ENCODE data around the gene CDC42. TPM values are rescaled to one million over a fixed set of nuclear protein-coding genes. Genes with fewer than 3 reads are reported as not detected.
A peak's percentile ranks its signal among the peaks of the same experiment; 100 is the strongest.

CDC42 gene
- total and polyA plus RNA-seq, 2 of the 4 experiments (the other 2 are of a cell fraction) = 162 to 609 TPM

DNA sequence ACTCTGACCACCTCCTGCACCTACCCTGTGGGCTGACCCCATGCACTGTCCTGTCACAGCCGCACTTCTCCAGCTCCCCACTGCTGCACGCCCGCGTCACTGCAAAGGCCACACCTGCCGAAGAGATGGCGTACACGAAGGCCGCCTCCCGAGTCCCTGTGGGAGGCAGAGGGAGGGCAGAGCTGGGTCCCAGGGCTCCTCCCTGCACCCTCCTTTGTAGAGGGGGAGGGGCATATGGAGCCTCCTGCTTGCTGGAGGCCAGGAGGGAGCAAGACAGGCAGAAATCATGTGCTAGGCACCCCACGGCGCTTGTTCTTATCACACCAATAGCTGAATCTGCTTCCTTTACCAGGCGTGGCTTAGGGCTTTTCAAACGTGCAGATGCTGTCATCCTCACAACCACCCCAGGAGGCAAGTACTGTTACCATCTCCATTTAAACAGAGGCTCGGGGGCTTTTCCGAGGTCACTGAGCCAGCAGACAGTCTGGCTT lies 69.0 kb downstream of the CDC42 start:
- Histone ChIP-seq H3K9ac (ENCODE audit: low read depth, low read length) (no peak overlapping the region), H2AK5ac (ENCODE audit: low read depth, low read length) (no peak overlapping the region), H3K4me1 (ENCODE audit: control insufficient read depth, insufficient read depth, low read length) (peaks cover 4% of the 10 kb centered on the region; the same call in 1 of the 2 replicates), H3K79me1 (ENCODE audit: low read depth in 1 of 2, low read length in 2 of 2) (peaks cover 11 to 66% of the 10 kb centered on the region in 2 experiments), H3K23ac (ENCODE audit: low read depth, low read length) (no peak overlapping the region), H2BK15ac (ENCODE audit: low read depth, low read length) (no peak overlapping the region), H3K56ac (ENCODE audit: extremely low read depth, insufficient read depth, low read length) (no peak overlapping the region), H3K4me2 (ENCODE audit: low read depth, low read length) (no peak overlapping the region), H2AK9ac (replicated peaks; ENCODE audit: low read depth, low read length, poor library complexity) (peak overlapping the region; percentile 34), H4K8ac (ENCODE audit: low read depth in 2 of 2, low read length in 2 of 2) (no peak overlapping the region), H3K9me1 (ENCODE audit: insufficient read depth, low read length) (peaks cover 25% of the 10 kb centered on the region; the same call in 1 of the 2 replicates), H3K27ac (ENCODE audit: insufficient read depth, low read length) (no peak overlapping the region), H3K4me3 (ENCODE audit: insufficient read depth, low read depth, low read length) (no peak overlapping the region), H3K4ac (ENCODE audit: low read depth, low read length) (no peak overlapping the region), H3K36me3 (ENCODE audit: control insufficient read depth, insufficient read depth, low read length) (peaks cover 23% of the 10 kb centered on the region), H4K5ac (ENCODE audit: low read depth, low read length) (no peak overlapping the region), H4K20me1 (ENCODE audit: insufficient read depth, low read length) (peaks cover 59% of the 10 kb centered on the region), H2AFZ (replicated peaks; ENCODE audit: low read length, poor library complexity) (peak overlapping the region; percentile 40), H2BK120ac (ENCODE audit: low read depth, low read length) (no peak overlapping the region), H4K91ac (ENCODE audit: insufficient read depth, low read depth, low read length) (no peak overlapping the region), H3K14ac (replicated peaks; ENCODE audit: low read depth, low read length) (no peak overlapping the region), H3K9me3 (ENCODE audit: control insufficient read depth, insufficient read depth, low read length) (no peaks in the 10 kb centered on the region), H2BK20ac (ENCODE audit: low read depth, low read length) (no peak overlapping the region), H3K27me3 (ENCODE audit: control insufficient read depth, insufficient read depth, low read length) (no peaks in the 10 kb centered on the region), H3K18ac (ENCODE audit: low read depth, low read length) (no peak overlapping the region), H2BK5ac (ENCODE audit: low read depth, low read length, poor library complexity, severe bottlenecking) (no peak overlapping the region)
- in situ Hi-C loops (cut with MboI; ENCODE audit: low sequenced_read_pairs) = no loop called here
- CTCF ChIA-PET = no interaction called here
- 70% methylated on average over 4 of the region's 15 CpGs; no CpG with 5 or more reads in 1 of the 2 experiments for WGBS, 2 experiments (ENCODE audit: extremely low coverage in 2 of 2, insufficient read length in 1 of 2)
- no peak for DNase-seq
- ATAC-seq (ENCODE audit: low read depth) = no peak
- POLR2A ChIA-PET (ENCODE audit: unreplicated experiment) = no interaction called here
- no TSS peak for BruUV-seq (replicated peaks)
- dilution Hi-C loops (cut with HindIII; ENCODE audit: low sequenced_read_pairs, unreplicated experiment) = no loop called here
- no peak for TF ChIP-seq FOS (IDR thresholded peaks at IDR 0.05; ENCODE audit: low read depth, low read length)
- no peak for TF ChIP-seq RFX5 (IDR thresholded peaks at IDR 0.05; ENCODE audit: low read depth, low read length)
- TF ChIP-seq BHLHE40 (IDR thresholded peaks at IDR 0.05; ENCODE audit: low read depth, low read length) = no peak
- no peak for TF ChIP-seq SMC3 (IDR thresholded peaks at IDR 0.05; ENCODE audit: low read depth, low read length)
- TF ChIP-seq ELK1 (IDR thresholded peaks at IDR 0.05; ENCODE audit: borderline replicate concordance, low read depth, low read length) = no peak
- no peak for TF ChIP-seq CHD1 (IDR thresholded peaks at IDR 0.05; ENCODE audit: low read depth, low read length)
- TF ChIP-seq MAFK (IDR thresholded peaks at IDR 0.05; ENCODE audit: low read depth, low read length) = no peak
- TF ChIP-seq MAZ (IDR thresholded peaks at IDR 0.05; ENCODE audit: borderline replicate concordance, low read depth, low read length) = no peak
- intact Hi-C loops (cut with micrococcal nuclease) = no loop called here

Measured in IMR-90 (cell line).